HG02759 (cell line): ENCODE results near the gene NETO1.

ENCODE experiments used
- ATAC-seq: cut with Tn5 transposase; IDR thresholded peaks from one replicate; pipeline ENCODE4 v1.9.1; 2021; ENCODE audit warnings: mild to moderate bottlenecking, moderate library complexity; ENCODE audit not compliant: unreplicated experiment

The NETO1 gene

GRCh38 chr18:72846736-72847533 is 20.9 kb downstream of the NETO1 start:
- ATAC-seq = no peak

GRCh38 chr18:72843743-72844142 is 24.0 kb downstream of the NETO1 start:
- ATAC-seq = no peak

GRCh38 chr18:72840109-72840508 is 27.7 kb downstream of the NETO1 start:
- no peak for ATAC-seq

- no peak for ATAC-seq
Observed at GRCh38 chr18:72834731-72835130, 33.1 kb downstream of the NETO1 start.

DNA sequence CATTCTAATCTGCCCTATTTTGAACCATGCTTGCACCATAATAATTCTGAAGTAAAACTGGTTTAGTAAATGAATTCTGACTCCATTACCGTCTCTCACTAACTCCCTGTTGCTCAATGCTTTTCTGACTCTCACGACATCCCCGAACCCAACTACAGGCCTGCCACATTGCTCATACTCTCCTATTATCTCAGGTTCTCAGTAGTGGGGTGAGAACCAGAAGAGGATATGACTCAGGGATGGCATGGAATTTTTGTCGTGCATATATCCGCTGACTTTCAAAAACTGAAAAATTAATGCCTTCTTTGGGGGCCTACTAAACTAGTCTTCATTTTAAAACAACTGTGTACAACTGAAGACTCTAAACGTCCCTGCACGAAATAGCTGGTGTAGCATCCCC is 34.3 kb downstream of the NETO1 start:
- ATAC-seq = no peak

DNA sequence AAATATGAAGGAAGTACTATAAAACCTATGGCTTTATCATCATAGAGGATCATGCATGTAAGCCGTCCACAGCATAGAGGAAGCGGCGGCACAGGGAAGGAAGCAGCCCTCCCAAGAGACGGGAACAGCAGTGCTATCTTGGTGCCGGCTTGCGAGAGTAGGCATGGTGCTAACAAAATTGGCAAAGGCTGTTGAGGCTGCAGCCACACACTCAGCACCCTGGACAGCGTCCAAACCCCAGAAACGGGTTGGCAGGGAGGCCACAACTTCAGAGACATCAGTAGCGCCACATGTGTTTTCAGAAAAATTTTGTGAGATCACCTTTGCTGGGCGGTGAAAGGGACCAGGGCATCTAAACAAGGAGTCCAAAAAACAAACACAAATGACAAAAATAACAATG is 37.7 kb downstream of the NETO1 start:
- peak; percentile 60 for ATAC-seq

GRCh38 chr18:72828601-72829000 is 39.2 kb downstream of the NETO1 start:
- no peak for ATAC-seq

- no peak for ATAC-seq
Observed at GRCh38 chr18:72826736-72827135, 41.1 kb downstream of the NETO1 start.

DNA sequence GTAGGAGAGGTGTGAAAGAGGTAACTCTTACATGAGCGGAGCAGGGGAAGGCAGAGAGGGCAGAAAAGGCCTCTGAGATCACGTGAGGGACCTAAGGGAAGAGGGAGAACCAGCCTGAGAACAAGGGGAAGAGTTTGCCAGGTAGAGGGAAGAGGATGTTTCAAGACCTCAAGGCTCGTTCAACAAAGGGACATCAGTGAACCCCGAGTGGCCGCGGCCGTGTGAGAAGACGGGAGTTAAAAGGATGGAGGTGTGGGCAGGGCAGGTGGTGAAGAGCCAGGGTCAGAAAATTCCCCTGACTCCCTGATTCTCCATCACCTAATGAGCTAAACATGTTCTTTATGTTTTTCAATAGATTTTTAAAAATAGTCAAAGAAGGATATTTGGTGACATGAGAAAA is 44.4 kb downstream of the NETO1 start:
- no peak for ATAC-seq

- ATAC-seq = no peak
Observed at GRCh38 chr18:72822202-72822601, 45.6 kb downstream of the NETO1 start.

- no peak for ATAC-seq
Observed at GRCh38 chr18:72820571-72820970, 47.2 kb downstream of the NETO1 start.

DNA sequence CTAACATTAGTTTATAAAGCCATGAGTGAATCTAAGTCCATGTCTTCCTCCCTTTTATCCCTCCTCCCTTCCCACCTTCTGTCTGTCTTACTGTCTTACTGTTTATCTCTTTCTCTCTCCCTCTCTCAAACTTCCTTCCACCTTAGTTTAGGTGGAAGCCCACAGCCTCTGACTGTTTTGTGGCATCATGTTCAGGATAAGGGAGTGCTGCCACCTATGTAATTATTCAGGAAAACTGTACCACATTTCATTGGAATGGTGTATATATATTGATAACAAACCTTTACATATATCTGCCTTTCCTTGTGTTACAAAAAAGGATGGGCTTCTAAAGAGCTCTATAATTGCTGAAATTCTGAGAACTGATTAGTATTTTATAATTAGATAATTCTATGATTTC is 48.7 kb downstream of the NETO1 start:
- no peak for ATAC-seq

DNA sequence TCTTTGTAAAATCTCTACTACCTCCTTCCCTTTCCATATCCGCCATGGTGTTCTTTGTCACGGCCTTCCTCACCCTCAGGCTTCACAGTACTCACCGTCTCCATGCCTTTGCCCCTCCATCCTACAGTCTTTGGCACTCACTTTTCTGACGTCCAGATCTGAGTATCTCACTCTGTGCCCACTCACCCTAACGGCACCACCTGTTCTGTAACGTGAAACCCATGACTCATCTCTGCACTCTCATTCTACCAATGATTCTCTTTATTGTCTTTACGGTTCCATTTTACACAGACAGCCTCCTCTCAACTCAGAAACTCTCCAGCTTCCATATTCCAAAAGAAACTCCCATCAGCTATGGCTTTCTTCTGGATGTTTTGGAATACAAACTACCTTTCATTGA is 56.7 kb downstream of the NETO1 start:
- peak; percentile 74 for ATAC-seq

DNA sequence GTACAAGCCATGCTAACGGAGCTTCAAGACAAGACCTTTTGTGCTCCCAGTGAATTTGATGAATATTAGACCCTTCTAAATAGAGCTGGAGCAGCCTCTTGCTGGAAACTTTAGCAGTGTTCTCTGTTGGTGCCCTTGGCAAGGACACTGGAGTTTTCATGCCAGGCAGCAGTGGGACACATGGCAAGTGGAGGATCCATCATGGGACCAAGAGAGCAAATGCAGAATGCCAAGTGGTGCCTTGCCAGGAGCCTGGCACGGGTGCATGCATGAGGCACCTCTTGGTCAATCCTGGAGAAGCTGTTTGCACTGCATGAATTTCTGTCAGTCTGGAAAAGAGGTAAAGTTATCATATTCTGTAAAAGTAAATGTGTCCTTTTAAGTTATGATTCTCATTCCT is 59.1 kb downstream of the NETO1 start:
- ATAC-seq = no peak

GRCh38 chr18:72799106-72799505 is 68.7 kb downstream of the NETO1 start:
- no peak for ATAC-seq

GRCh38 chr18:72783530-72783929 is 84.3 kb downstream of the NETO1 start:
- no peak for ATAC-seq

- no peak for ATAC-seq
Observed at GRCh38 chr18:72774914-72775313, 92.9 kb downstream of the NETO1 start.

GRCh38 chr18:72772916-72773315 is 94.9 kb downstream of the NETO1 start:
- no peak for ATAC-seq

DNA sequence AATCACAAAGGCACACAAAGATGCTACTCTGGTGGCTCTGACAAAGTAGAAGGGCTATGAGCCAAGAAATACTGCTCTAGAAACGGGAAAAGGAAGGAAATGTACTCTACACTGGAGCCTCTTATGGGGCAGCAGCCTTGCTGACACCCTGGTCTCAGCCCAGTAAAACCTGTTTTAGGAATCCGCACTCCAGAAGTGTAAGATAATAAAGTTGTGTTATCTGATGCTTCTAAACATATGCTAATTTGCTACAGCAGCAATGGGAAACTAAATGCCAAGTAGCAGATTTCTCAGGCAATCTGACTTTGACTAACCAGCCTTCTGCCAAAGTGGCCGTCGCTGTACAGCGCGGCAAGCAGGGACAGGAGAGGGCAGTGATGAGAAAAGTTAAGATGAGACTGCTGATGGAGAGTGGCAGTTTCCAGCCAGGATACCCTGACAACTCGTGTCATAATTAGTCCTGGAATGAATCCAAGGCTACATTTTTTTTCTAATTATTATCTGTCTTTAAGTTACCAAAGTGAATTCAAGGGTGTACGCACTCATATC is 99.0 kb downstream of the NETO1 start:
- ATAC-seq = no peak

GRCh38 chr18:72762515-72763122 is 105.2 kb downstream of the NETO1 start:
- peak; percentile 88 for ATAC-seq

DNA sequence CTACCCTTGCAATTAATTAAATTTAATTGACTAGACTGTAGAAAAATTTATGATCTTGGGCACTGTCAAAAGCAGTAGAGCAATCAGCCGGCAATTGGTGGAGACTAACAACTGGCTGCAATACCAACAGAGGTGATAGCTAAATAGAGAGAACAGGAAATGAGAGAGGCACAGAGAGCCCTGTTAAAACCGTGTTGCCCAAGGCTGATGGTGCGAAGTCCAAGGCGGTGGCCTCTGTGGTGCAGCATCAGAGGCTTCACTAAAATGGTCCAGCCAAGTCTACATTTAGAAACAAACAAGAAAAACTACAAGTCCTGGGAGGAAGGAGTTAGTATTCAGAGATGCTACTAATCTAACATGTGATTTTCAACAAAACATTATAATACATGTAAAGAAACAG is 115.6 kb downstream of the NETO1 start:
- no peak for ATAC-seq

GRCh38 chr18:72742002-72742401 is 125.8 kb downstream of the NETO1 start:
- no peak for ATAC-seq
